KMS-11 (cell line): ENCODE results near the gene POLR3E.

ENCODE experiments used
- H2AFZ ChIP-seq: fragments of 200-600 bp; sonication (generic); 2 replicates; pipeline ENCODE4 v1.6.1; 2016; ENCODE audit warnings: antibody characterized with exemption, mixed run types, low read depth
- H3K27ac ChIP-seq: fragments of 200-600 bp; sonication (generic); 2 replicates; pipeline ENCODE4 v1.6.1; 2016; ENCODE audit warnings: mild to moderate bottlenecking, mixed run types
- H3K27me3 ChIP-seq: fragments of 200-600 bp; sonication (generic); 2 replicates; pipeline ENCODE4 v1.6.1; 2017; ENCODE audit warnings: mild to moderate bottlenecking, low read depth, mixed run types, moderate library complexity; ENCODE audit not compliant: insufficient read depth
- H3K36me3 ChIP-seq: fragments of 200-600 bp; sonication (generic); 2 replicates; pipeline ENCODE4 v1.6.1; 2017; ENCODE audit warnings: mild to moderate bottlenecking, mixed run types; ENCODE audit not compliant: insufficient read depth
- H3K4me1 ChIP-seq: fragments of 200-600 bp; sonication (generic); 2 replicates; pipeline ENCODE4 v1.6.1; 2016; ENCODE audit warnings: mild to moderate bottlenecking, low read depth, mixed run types; ENCODE audit not compliant: poor library complexity, severe bottlenecking
- H3K4me2 ChIP-seq: fragments of 200-600 bp; sonication (generic); 2 replicates; pipeline ENCODE4 v1.7.0; 2016; ENCODE audit warnings: mild to moderate bottlenecking, mixed run types
- H3K4me3 ChIP-seq: fragments of 200-600 bp; sonication (generic); IDR thresholded peaks from 2 replicates; pipeline ENCODE4 v1.6.1; 2017; ENCODE audit warnings: low read depth, low read length, mixed read lengths; ENCODE audit not compliant: insufficient read depth
- H3K79me2 ChIP-seq: fragments of 200-600 bp; sonication (generic); 2 replicates; pipeline ENCODE4 v1.6.1; 2016; ENCODE audit warnings: low read depth, mixed run types; ENCODE audit not compliant: insufficient read depth
- H3K9ac ChIP-seq: fragments of 200-600 bp; sonication (generic); 2 replicates; pipeline ENCODE4 v1.6.1; 2016; ENCODE audit warnings: mild to moderate bottlenecking, mixed run types
- H4K20me1 ChIP-seq: fragments of 200-600 bp; sonication (generic); 2 replicates; pipeline ENCODE4 v1.6.1; 2016; ENCODE audit warnings: mild to moderate bottlenecking, mixed run types; ENCODE audit not compliant: insufficient read depth
- TF ChIP-seq, protein P1 (sequence below): fragments of 200-600 bp; sonication (generic); conservative IDR thresholded peaks from 2 replicates; pipeline ENCODE4 v1.6.1; 2017; ENCODE audit warnings: low read depth, mild to moderate bottlenecking, antibody characterized with exemption, low read length, moderate library complexity, mixed read lengths

Gene POLR3E

GRCh38 chr16:22335668-22336246 is 38.5 kb downstream of the POLR3E start:
- H3K79me2 ChIP-seq: no peaks in the 10 kb centered on the region
- H3K36me3 ChIP-seq: peaks cover 8% of the 10 kb centered on the region; the same call in 1 of the 2 replicates
- H3K27me3 ChIP-seq: no peaks in the 10 kb centered on the region
- no peak overlapping the region for H3K4me3 ChIP-seq
- no peaks in the 10 kb centered on the region for H3K4me1 ChIP-seq
- TF ChIP-seq, protein P1, sequence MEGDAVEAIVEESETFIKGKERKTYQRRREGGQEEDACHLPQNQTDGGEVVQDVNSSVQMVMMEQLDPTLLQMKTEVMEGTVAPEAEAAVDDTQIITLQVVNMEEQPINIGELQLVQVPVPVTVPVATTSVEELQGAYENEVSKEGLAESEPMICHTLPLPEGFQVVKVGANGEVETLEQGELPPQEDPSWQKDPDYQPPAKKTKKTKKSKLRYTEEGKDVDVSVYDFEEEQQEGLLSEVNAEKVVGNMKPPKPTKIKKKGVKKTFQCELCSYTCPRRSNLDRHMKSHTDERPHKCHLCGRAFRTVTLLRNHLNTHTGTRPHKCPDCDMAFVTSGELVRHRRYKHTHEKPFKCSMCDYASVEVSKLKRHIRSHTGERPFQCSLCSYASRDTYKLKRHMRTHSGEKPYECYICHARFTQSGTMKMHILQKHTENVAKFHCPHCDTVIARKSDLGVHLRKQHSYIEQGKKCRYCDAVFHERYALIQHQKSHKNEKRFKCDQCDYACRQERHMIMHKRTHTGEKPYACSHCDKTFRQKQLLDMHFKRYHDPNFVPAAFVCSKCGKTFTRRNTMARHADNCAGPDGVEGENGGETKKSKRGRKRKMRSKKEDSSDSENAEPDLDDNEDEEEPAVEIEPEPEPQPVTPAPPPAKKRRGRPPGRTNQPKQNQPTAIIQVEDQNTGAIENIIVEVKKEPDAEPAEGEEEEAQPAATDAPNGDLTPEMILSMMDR: no peak
- no peak overlapping the region for H3K4me2 ChIP-seq
- H3K27ac ChIP-seq: no peak overlapping the region
- H4K20me1 ChIP-seq: no peaks in the 10 kb centered on the region
- no peak overlapping the region for H2AFZ ChIP-seq
- H3K9ac ChIP-seq: no peak overlapping the region

- H4K20me1 ChIP-seq: no peaks in the 10 kb centered on the region
- no peak overlapping the region for H3K4me2 ChIP-seq
- peaks cover 8% of the 10 kb centered on the region; the same call in 1 of the 2 replicates for H3K36me3 ChIP-seq
- H3K4me1 ChIP-seq: no peaks in the 10 kb centered on the region
- H2AFZ ChIP-seq: no peak overlapping the region
- no peaks in the 10 kb centered on the region for H3K79me2 ChIP-seq
- H3K9ac ChIP-seq: no peak overlapping the region
- no peaks in the 10 kb centered on the region for H3K27me3 ChIP-seq
- TF ChIP-seq, protein P1: no peak
- H3K4me3 ChIP-seq: no peak overlapping the region
- H3K27ac ChIP-seq: no peak overlapping the region
Measured at GRCh38 chr16:22336581-22336980, 39.4 kb downstream of the POLR3E start.

GRCh38 chr16:22337045-22337444 is 39.8 kb downstream of the POLR3E start:
- no peak overlapping the region for H2AFZ ChIP-seq
- TF ChIP-seq, protein P1: no peak

DNA sequence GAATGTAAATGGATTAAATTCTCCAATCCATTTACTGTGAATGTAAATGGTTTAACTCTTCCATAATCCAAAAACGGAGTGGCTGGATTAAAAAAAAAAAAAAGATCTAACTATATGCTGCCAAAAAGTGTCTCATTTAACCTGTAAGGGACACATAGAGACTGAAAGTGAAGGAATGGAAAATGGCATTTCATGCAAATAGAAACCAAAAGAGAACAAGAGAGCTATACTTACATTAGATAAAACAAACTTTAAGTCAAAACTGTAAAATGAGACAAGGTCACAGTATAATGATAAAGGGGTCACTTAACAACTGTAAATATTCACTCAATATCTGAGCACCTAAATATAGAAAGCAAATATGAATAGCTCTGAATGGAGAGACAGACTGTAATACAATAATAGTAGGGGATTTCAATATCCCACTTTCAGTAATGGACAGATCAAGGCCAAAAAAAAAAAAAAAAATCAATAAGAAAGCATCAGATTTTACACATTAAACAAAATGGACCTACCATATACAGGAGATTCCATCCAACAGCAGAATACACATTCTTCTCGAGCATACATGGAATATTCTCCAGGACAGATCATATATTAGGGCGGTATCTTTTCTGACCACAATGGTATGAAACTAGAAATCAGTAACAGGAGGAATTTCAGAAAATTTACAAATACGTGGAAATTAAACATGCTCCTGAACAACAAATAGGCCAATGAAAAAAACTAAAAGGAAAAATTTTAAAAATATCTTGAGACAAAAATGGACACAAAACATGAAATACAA is 40.8 kb downstream of the POLR3E start:
- no peak overlapping the region for H3K27ac ChIP-seq
- peaks cover 8% of the 10 kb centered on the region; the same call in 1 of the 2 replicates for H3K36me3 ChIP-seq

More at GRCh38 chr16:22337045-22337444, 39.8 kb downstream of the POLR3E start:
- Histone ChIP-seq H3K79me2 (no peaks in the 10 kb centered on the region), H3K4me3 (no peak overlapping the region), H3K9ac (no peak overlapping the region), H4K20me1 (no peaks in the 10 kb centered on the region), H3K4me2 (no peak overlapping the region), H3K27me3 (no peaks in the 10 kb centered on the region), H3K36me3 (peaks cover 8% of the 10 kb centered on the region; the same call in 1 of the 2 replicates), H3K4me1 (no peaks in the 10 kb centered on the region), H3K27ac (no peak overlapping the region)

More for the DNA sequence above, 40.8 kb downstream of the POLR3E start:
- no peak overlapping the region for H3K4me2 ChIP-seq
- no peaks in the 10 kb centered on the region for H4K20me1 ChIP-seq
- no peak overlapping the region for H3K4me3 ChIP-seq
- H2AFZ ChIP-seq: no peak overlapping the region
- no peak overlapping the region for H3K9ac ChIP-seq
- no peaks in the 10 kb centered on the region for H3K4me1 ChIP-seq
- no peaks in the 10 kb centered on the region for H3K27me3 ChIP-seq
- TF ChIP-seq, protein P1: no peak
- H3K79me2 ChIP-seq: no peaks in the 10 kb centered on the region
